BLaER1 (cell line): ENCODE measurements around the gene PHC2.

Source experiments
- H3K27ac ChIP-seq: shearing (Covaris generic); formaldehyde crosslinking; 2 replicates; pipeline ENCODE4 v1.8.1; 2022
- H3K27me3 ChIP-seq: shearing (Covaris generic); formaldehyde crosslinking; 2 replicates; pipeline ENCODE4 v1.8.1; 2022
- H3K36me3 ChIP-seq: shearing (Covaris generic); formaldehyde crosslinking; 2 replicates; pipeline ENCODE4 v1.8.1; 2022
- H3K4me1 ChIP-seq: shearing (Covaris generic); formaldehyde crosslinking; 2 replicates; pipeline ENCODE4 v1.8.1; 2022
- H3K4me2 ChIP-seq: shearing (Covaris generic); formaldehyde crosslinking; 2 replicates; pipeline ENCODE4 v1.8.1; 2022
- H3K4me3 ChIP-seq: shearing (Covaris generic); formaldehyde crosslinking; 2 replicates; pipeline ENCODE4 v1.8.1; 2022
- H3K9ac ChIP-seq: shearing (Covaris generic); formaldehyde crosslinking; 2 replicates; pipeline ENCODE4 v1.8.1; 2022
- H3K9me3 ChIP-seq: shearing (Covaris generic); formaldehyde crosslinking; 2 replicates; pipeline ENCODE4 v1.8.1; 2022
- H4K20me1 ChIP-seq: shearing (Covaris generic); formaldehyde crosslinking; 2 replicates; pipeline ENCODE4 v1.8.1; 2022
- Cebpa-rat ChIP-seq: shearing (Covaris generic); IDR thresholded peaks from 2 replicates; pipeline ENCODE4 v1.8.1; 2022

PHC2 gene

GRCh38 chr1:33330906-33331305 lies 100.0 kb downstream of the PHC2 start:
- Histone ChIP-seq H3K4me3 (no peak overlapping the region), H3K36me3 (peaks cover 98% of the 10 kb centered on the region), H3K27ac (no peak overlapping the region), H3K9me3 (no peaks in the 10 kb centered on the region), H4K20me1 (peaks cover 100% of the 10 kb centered on the region), H3K4me2 (no peak overlapping the region), H3K9ac (no peak overlapping the region), H3K4me1 (peaks cover 48% of the 10 kb centered on the region), H3K27me3 (no peaks in the 10 kb centered on the region)
- no peak for TF ChIP-seq Cebpa-rat

GRCh38 chr1:33330361-33330890 lies 100.5 kb downstream of the PHC2 start:
- Histone ChIP-seq H3K9me3 (no peaks in the 10 kb centered on the region), H3K4me3 (no peak overlapping the region), H3K27ac (no peak overlapping the region), H3K27me3 (no peaks in the 10 kb centered on the region), H3K4me1 (peaks cover 43% of the 10 kb centered on the region), H3K4me2 (no peak overlapping the region), H3K36me3 (peaks cover 100% of the 10 kb centered on the region), H4K20me1 (peaks cover 100% of the 10 kb centered on the region), H3K9ac (no peak overlapping the region)
- no peak for TF ChIP-seq Cebpa-rat

- Histone ChIP-seq H3K4me1 (peaks cover 37% of the 10 kb centered on the region), H4K20me1 (peaks cover 100% of the 10 kb centered on the region), H3K9me3 (no peaks in the 10 kb centered on the region), H3K36me3 (peaks cover 100% of the 10 kb centered on the region), H3K4me3 (no peak overlapping the region), H3K9ac (no peak overlapping the region), H3K27ac (no peak overlapping the region), H3K27me3 (no peaks in the 10 kb centered on the region), H3K4me2 (no peak overlapping the region)
- TF ChIP-seq Cebpa-rat = no peak
Measured at GRCh38 chr1:33329600-33330305, 101.1 kb downstream of the PHC2 start.

- Histone ChIP-seq H3K9ac (no peak overlapping the region), H3K4me1 (peaks cover 27% of the 10 kb centered on the region), H3K9me3 (no peaks in the 10 kb centered on the region), H4K20me1 (peaks cover 100% of the 10 kb centered on the region), H3K4me2 (no peak overlapping the region), H3K27me3 (no peaks in the 10 kb centered on the region), H3K27ac (no peak overlapping the region), H3K36me3 (peaks cover 100% of the 10 kb centered on the region), H3K4me3 (no peak overlapping the region)
- TF ChIP-seq Cebpa-rat = no peak
Measured at GRCh38 chr1:33328817-33329216, 102.1 kb downstream of the PHC2 start.

DNA sequence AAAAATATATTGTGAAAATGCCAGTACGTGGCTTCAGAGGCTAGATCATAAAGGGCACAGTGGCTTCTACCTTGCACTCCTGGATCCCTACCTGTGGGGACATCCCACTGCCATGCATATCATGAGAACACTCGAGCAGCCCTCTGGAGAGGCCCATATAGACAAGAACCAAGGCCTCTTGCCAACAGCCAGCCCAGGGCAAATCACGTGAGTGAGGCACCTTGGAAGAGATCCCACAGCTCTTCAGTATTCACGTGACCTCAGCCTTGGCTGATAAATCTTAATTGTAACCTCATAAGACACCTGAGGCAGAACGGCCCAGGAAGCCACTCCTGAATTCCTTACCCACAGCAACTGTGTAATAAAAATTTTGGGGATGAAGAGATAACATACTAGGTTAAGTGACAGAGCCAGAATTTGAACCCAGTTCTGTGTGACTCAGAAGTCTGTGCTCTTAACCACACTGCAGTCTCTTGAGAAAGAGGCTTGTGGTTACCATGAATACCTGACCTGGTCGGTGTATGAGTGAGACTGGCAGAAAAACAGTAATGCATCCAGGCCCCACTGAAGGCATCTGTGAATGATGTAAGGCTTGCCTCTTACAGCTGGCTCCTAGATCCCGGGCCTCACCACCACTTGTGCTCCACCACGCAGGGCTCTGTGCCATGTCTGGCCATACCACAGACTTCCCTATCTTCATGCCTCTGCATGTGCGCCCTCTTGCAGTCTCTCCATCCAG lies 103.1 kb downstream of the PHC2 start:
- Histone ChIP-seq H3K27ac (no peak overlapping the region), H3K4me2 (no peak overlapping the region), H3K4me3 (no peak overlapping the region), H4K20me1 (peaks cover 100% of the 10 kb centered on the region), H3K9ac (no peak overlapping the region), H3K36me3 (peaks cover 100% of the 10 kb centered on the region), H3K27me3 (no peaks in the 10 kb centered on the region), H3K4me1 (peaks cover 17% of the 10 kb centered on the region), H3K9me3 (no peaks in the 10 kb centered on the region)
- TF ChIP-seq Cebpa-rat = no peak

GRCh38 chr1:33326785-33327184 lies 104.1 kb downstream of the PHC2 start:
- H3K27me3 ChIP-seq = no peaks in the 10 kb centered on the region
- no peak overlapping the region for H3K9ac ChIP-seq
- H3K4me3 ChIP-seq = no peak overlapping the region
- no peak overlapping the region for H3K4me2 ChIP-seq
- no peak for TF ChIP-seq Cebpa-rat
- H3K36me3 ChIP-seq = peaks cover 100% of the 10 kb centered on the region
- peaks cover 7% of the 10 kb centered on the region for H3K4me1 ChIP-seq
- H3K27ac ChIP-seq = no peak overlapping the region
- H3K9me3 ChIP-seq = no peaks in the 10 kb centered on the region
- peaks cover 100% of the 10 kb centered on the region for H4K20me1 ChIP-seq

DNA sequence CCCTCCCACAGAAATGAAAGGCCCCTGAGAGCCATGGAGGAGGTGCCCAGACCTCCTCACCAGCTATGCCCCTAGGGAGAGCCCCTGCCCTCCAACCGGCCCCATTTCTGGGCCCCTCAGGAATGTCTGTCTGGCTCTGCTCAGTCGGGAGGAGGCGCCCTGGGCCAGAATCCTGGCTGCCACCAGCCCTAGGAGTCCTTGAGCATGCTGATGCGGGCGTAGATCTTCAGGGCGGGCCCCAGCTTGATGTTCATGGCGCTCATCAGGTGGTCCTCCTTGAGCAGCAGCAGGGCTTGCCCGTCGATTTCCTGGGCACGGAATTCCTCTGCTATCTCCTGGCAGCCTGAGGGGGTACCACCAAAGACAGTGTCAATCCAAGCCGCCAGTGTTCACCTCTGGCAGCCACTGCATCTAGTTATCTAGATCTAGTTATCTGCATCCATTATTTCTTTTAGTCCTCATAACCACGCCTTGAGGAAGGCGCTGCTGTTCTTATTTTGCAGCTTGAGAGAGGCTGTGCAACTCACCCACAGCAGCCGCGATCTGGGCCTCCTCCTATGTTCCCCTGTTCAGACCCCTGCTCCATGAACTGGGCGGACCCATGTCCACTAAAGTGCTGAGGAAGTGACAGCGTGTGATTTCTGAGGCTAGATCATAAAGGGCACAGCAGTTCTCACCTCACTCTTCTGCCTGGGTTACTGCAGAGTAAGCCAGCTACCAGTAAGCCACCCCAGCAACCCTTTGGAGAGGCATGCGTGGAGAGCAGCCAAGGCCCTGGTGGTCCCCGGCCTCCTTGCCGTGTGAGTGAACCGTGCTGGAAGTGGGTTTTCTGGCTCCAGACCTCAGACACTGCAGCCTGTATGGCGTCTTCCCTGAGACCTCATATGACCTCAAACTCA lies 106.0 kb downstream of the PHC2 start:
- H3K27me3 ChIP-seq = no peaks in the 10 kb centered on the region
- peaks cover 93% of the 10 kb centered on the region for H3K36me3 ChIP-seq
- TF ChIP-seq Cebpa-rat = no peak
- no peak overlapping the region for H3K27ac ChIP-seq
- no peak overlapping the region for H3K4me3 ChIP-seq
- no peak overlapping the region for H3K9ac ChIP-seq
- H4K20me1 ChIP-seq = peaks cover 96% of the 10 kb centered on the region
- H3K4me2 ChIP-seq = no peak overlapping the region
- H3K9me3 ChIP-seq = no peaks in the 10 kb centered on the region
- H3K4me1 ChIP-seq = no peaks in the 10 kb centered on the region

GRCh38 chr1:33323663-33324477 lies 107.0 kb downstream of the PHC2 start:
- Histone ChIP-seq H3K27me3 (no peaks in the 10 kb centered on the region), H3K9me3 (no peaks in the 10 kb centered on the region), H3K36me3 (peaks cover 82% of the 10 kb centered on the region), H3K27ac (no peak overlapping the region), H3K4me3 (no peak overlapping the region), H4K20me1 (peaks cover 88% of the 10 kb centered on the region), H3K9ac (no peak overlapping the region), H3K4me2 (no peak overlapping the region), H3K4me1 (no peaks in the 10 kb centered on the region)
- TF ChIP-seq Cebpa-rat = no peak
